Mesendoderm (in vitro differentiated cells): ENCODE data around the gene PPP1R9A.

Experiments
- DNase-seq: peaks from one replicate; pipeline ENCODE4 v3.0.0; 2013
- H2AK5ac ChIP-seq: 2 replicates; pipeline ENCODE4 v1.6.1; 2013; ENCODE audit warnings: low read length, inconsistent platforms
- H2BK120ac ChIP-seq: 2 replicates; pipeline ENCODE4 v1.6.1; 2013; ENCODE audit warnings: low read depth, mild to moderate bottlenecking, low read length, moderate library complexity, mixed read lengths
- H2BK15ac ChIP-seq: replicated peaks from 2 replicates; pipeline ENCODE4 v1.6.1; 2013; ENCODE audit warnings: low read depth, mild to moderate bottlenecking, moderate library complexity
- H2BK5ac ChIP-seq: 2 replicates; pipeline ENCODE4 v1.6.1; 2013; ENCODE audit warnings: low read length, inconsistent platforms
- H3K18ac ChIP-seq: 2 replicates; pipeline ENCODE4 v1.6.1; 2013; ENCODE audit warnings: mild to moderate bottlenecking, low read length, mixed read lengths
- H3K23ac ChIP-seq: one replicate; pipeline ENCODE4 v1.6.1; 2013; ENCODE audit warnings: low read length
- H3K27ac ChIP-seq: 2 replicates; pipeline ENCODE4 v1.5.1; 2013; ENCODE audit warnings: low read depth, mild to moderate bottlenecking, inconsistent platforms, low read length, moderate library complexity
- H3K27me3 ChIP-seq: 2 replicates; pipeline ENCODE4 v1.6.1; 2013; ENCODE audit warnings: low read length, control low read depth, mild to moderate bottlenecking, inconsistent platforms; ENCODE audit not compliant: insufficient read depth, poor library complexity
- H3K36me3 ChIP-seq: 2 replicates; pipeline ENCODE4 v1.6.1; 2013; ENCODE audit warnings: low read length, inconsistent platforms; ENCODE audit not compliant: control insufficient read depth, insufficient read depth
- H3K4ac ChIP-seq: one replicate; pipeline ENCODE4 v1.6.1; 2013; ENCODE audit warnings: low read depth, mild to moderate bottlenecking, low read length, moderate library complexity
- H3K4me1 ChIP-seq: 2 replicates; pipeline ENCODE4 v1.6.1; 2013; ENCODE audit warnings: low read depth, low read length, inconsistent platforms; ENCODE audit not compliant: control insufficient read depth
- H3K4me2 ChIP-seq: 2 replicates; pipeline ENCODE4 v1.6.1; 2013; ENCODE audit warnings: low read length
- H3K4me3 ChIP-seq: 2 replicates; pipeline ENCODE4 v1.5.1; 2013; ENCODE audit warnings: mild to moderate bottlenecking, low read length
- H3K56ac ChIP-seq: one replicate; pipeline ENCODE4 v1.6.1; 2013; ENCODE audit warnings: low read length
- H3K79me1 ChIP-seq: 2 replicates; pipeline ENCODE4 v1.6.1; 2013; ENCODE audit warnings: low read length, inconsistent platforms
- H3K79me2 ChIP-seq: 2 replicates; pipeline ENCODE4 v1.6.1; 2013; ENCODE audit warnings: mild to moderate bottlenecking, low read length; ENCODE audit not compliant: control insufficient read depth, insufficient read depth
- H3K9ac ChIP-seq: 2 replicates; pipeline ENCODE4 v1.6.1; 2013; ENCODE audit warnings: low read length, inconsistent platforms
- H4K5ac ChIP-seq: one replicate; pipeline ENCODE4 v1.6.1; 2013; ENCODE audit warnings: low read length
- H4K8ac ChIP-seq: one replicate; pipeline ENCODE4 v1.6.1; 2013; ENCODE audit warnings: low read depth, mild to moderate bottlenecking, control low read depth, low read length, moderate library complexity
- WGBS: extraction: QIAGEN DNeasy Blood & Tissue Kit; methylation state at CpG from one replicate; pipeline ENCODE4 v1.1.7; 2013; ENCODE audit warnings: low lambda C conversion rate, missing lambda C conversion rate; ENCODE audit not compliant: insufficient coverage; ENCODE audit errors: extremely low coverage; 5-methylcytosine and 5-hydroxymethylcytosine counted together

The PPP1R9A gene

GRCh38 chr7:95327356-95327755 is 420.0 kb downstream of the PPP1R9A start:
- no peak overlapping the region for H3K4ac ChIP-seq
- H3K4me2 ChIP-seq = no peak overlapping the region
- no peak overlapping the region for H3K56ac ChIP-seq
- no peak overlapping the region for H3K18ac ChIP-seq
- H2BK15ac ChIP-seq = no peak overlapping the region
- H2BK120ac ChIP-seq = no peak overlapping the region
- H3K27me3 ChIP-seq = no peaks in the 10 kb centered on the region
- H4K5ac ChIP-seq = no peak overlapping the region
- no peak overlapping the region for H3K9ac ChIP-seq
- no peak overlapping the region for H3K23ac ChIP-seq
- no peaks in the 10 kb centered on the region for H3K79me2 ChIP-seq
- no peak overlapping the region for H3K27ac ChIP-seq
- H3K79me1 ChIP-seq = no peaks in the 10 kb centered on the region
- no peak overlapping the region for H4K8ac ChIP-seq
- H3K36me3 ChIP-seq = no peaks in the 10 kb centered on the region
- no peak overlapping the region for H2AK5ac ChIP-seq
- H2BK5ac ChIP-seq = no peak overlapping the region
- H3K4me3 ChIP-seq = no peak overlapping the region
- 100% methylated on average over 1 of the region's 3 CpGs for WGBS
- peaks cover 2% of the 10 kb centered on the region for H3K4me1 ChIP-seq
- DNase-seq = no peak

- Histone ChIP-seq H3K56ac (no peak overlapping the region), H3K79me1 (no peaks in the 10 kb centered on the region), H3K23ac (no peak overlapping the region), H3K27ac (no peak overlapping the region), H3K4ac (no peak overlapping the region), H3K4me3 (no peak overlapping the region), H4K8ac (no peak overlapping the region), H2BK120ac (no peak overlapping the region), H3K4me1 (peaks cover 2% of the 10 kb centered on the region), H4K5ac (no peak overlapping the region), H2BK5ac (no peak overlapping the region), H3K27me3 (no peaks in the 10 kb centered on the region), H3K4me2 (no peak overlapping the region), H3K9ac (no peak overlapping the region), H3K79me2 (no peaks in the 10 kb centered on the region), H2BK15ac (no peak overlapping the region), H2AK5ac (no peak overlapping the region), H3K18ac (no peak overlapping the region), H3K36me3 (no peaks in the 10 kb centered on the region)
- DNase-seq = peak; percentile 74
- 100% methylated on average over 1 of the region's 4 CpGs for WGBS
These were observed 423.0 kb downstream of the PPP1R9A start for GRCh38 chr7:95330204-95330960.

- Histone ChIP-seq H2BK120ac (no peak overlapping the region), H3K36me3 (no peaks in the 10 kb centered on the region), H3K4me2 (no peak overlapping the region), H3K56ac (no peak overlapping the region), H3K4me1 (peaks cover 2% of the 10 kb centered on the region), H2BK5ac (no peak overlapping the region), H3K18ac (no peak overlapping the region), H3K4me3 (no peak overlapping the region), H2AK5ac (no peak overlapping the region), H3K27ac (no peak overlapping the region), H3K79me1 (no peaks in the 10 kb centered on the region), H3K4ac (no peak overlapping the region), H3K79me2 (no peaks in the 10 kb centered on the region), H3K27me3 (no peaks in the 10 kb centered on the region), H3K9ac (no peak overlapping the region), H3K23ac (no peak overlapping the region), H4K8ac (no peak overlapping the region), H4K5ac (no peak overlapping the region), H2BK15ac (no peak overlapping the region)
- no peak for DNase-seq
- no CpG with 5 or more reads among the region's 1 CpG for WGBS
These were observed 423.6 kb downstream of the PPP1R9A start for GRCh38 chr7:95330961-95331337.

GRCh38 chr7:95334447-95334846 is 427.1 kb downstream of the PPP1R9A start:
- Histone ChIP-seq H3K4me1 (peaks cover 2% of the 10 kb centered on the region), H3K79me2 (no peaks in the 10 kb centered on the region), H3K4ac (no peak overlapping the region), H3K4me2 (no peak overlapping the region), H3K27ac (no peak overlapping the region), H2BK5ac (no peak overlapping the region), H3K4me3 (no peak overlapping the region), H3K27me3 (no peaks in the 10 kb centered on the region), H3K9ac (no peak overlapping the region), H2AK5ac (no peak overlapping the region), H3K36me3 (no peaks in the 10 kb centered on the region), H2BK120ac (no peak overlapping the region), H4K8ac (no peak overlapping the region), H3K18ac (no peak overlapping the region), H3K56ac (no peak overlapping the region), H4K5ac (no peak overlapping the region), H3K23ac (no peak overlapping the region), H2BK15ac (no peak overlapping the region), H3K79me1 (no peaks in the 10 kb centered on the region)
- DNase-seq = no peak

- Histone ChIP-seq H3K4me1 (peaks cover 2% of the 10 kb centered on the region), H3K79me1 (no peaks in the 10 kb centered on the region), H3K23ac (no peak overlapping the region), H4K8ac (no peak overlapping the region), H3K4ac (no peak overlapping the region), H3K27me3 (no peaks in the 10 kb centered on the region), H3K4me2 (no peak overlapping the region), H3K18ac (no peak overlapping the region), H2BK120ac (no peak overlapping the region), H3K27ac (no peak overlapping the region), H3K9ac (no peak overlapping the region), H3K56ac (no peak overlapping the region), H3K4me3 (no peak overlapping the region), H4K5ac (no peak overlapping the region), H2BK15ac (no peak overlapping the region), H3K36me3 (no peaks in the 10 kb centered on the region), H3K79me2 (no peaks in the 10 kb centered on the region), H2AK5ac (no peak overlapping the region), H2BK5ac (no peak overlapping the region)
- no peak for DNase-seq
These were observed 427.7 kb downstream of the PPP1R9A start for GRCh38 chr7:95335093-95335492.

- Histone ChIP-seq H3K79me1 (no peaks in the 10 kb centered on the region), H4K5ac (no peak overlapping the region), H3K4me2 (no peak overlapping the region), H3K9ac (no peak overlapping the region), H3K18ac (no peak overlapping the region), H2BK120ac (no peak overlapping the region), H3K27ac (no peak overlapping the region), H3K27me3 (no peaks in the 10 kb centered on the region), H3K4me1 (no peaks in the 10 kb centered on the region), H2BK15ac (no peak overlapping the region), H3K4me3 (no peak overlapping the region), H3K23ac (no peak overlapping the region), H4K8ac (no peak overlapping the region), H3K4ac (no peak overlapping the region), H3K56ac (no peak overlapping the region), H3K79me2 (no peaks in the 10 kb centered on the region), H2BK5ac (no peak overlapping the region), H2AK5ac (no peak overlapping the region), H3K36me3 (no peaks in the 10 kb centered on the region)
- DNase-seq = no peak
- no CpG with 5 or more reads among the region's 3 CpGs for WGBS
These were observed 431.4 kb downstream of the PPP1R9A start for GRCh38 chr7:95338832-95339231.
